ENCODE results near the gene CHCHD4. TPM values are rescaled to one million over a fixed set of nuclear protein-coding genes. Genes with fewer than 3 reads are reported as not detected.

CHCHD4 gene
- total and polyA plus RNA-seq, 2 of the 8 experiments (the other 6 are each of a cell fraction or from before 2014, with no cell fraction given), result 15.0 to 22.3 TPM

DNA sequence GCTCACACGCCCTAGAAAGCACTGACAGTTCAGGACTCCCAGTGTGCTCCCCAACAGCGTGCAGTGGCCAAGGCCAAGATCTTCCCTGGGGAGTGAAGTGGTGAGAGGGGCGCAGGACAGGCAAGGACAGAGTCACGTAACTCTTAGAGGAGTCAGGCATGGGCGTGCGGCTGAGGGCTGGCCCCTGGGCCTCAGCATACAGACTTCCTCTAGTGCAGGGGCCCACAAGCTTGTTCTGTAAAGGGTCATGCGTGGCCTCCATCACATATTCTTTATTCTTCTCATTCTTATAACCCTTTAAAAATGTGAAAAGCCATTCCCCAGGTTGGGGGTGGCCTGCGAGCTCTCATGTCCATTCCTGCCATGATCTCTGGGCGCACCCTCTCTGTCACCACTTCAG is 25.4 kb upstream of the CHCHD4 start (continued):
- no peak for TF ChIP-seq EZH2 (IDR thresholded peaks at IDR 0.05; ENCODE audit: low read depth, low read length, severe bottlenecking)

Measured in H1 (cell line).